Lower leg skin (tissue), 3 donors: Measurements from ENCODE around the gene CCDC33.

Experiments used
- CTCF ChIP-seq, 3 donors: fragments of 450-650 bp; IDR thresholded peaks; one replicate each; pipeline ENCODE4 v1.5.1; 2016; ENCODE audit warnings: antibody characterized with exemption in 3 of 3, mild to moderate bottlenecking in 3 of 3, moderate library complexity in 2 of 3
- POLR2A ChIP-seq, 2 donors: fragments of 450-650 bp; IDR thresholded peaks; one replicate each; pipeline ENCODE4 v1.6.1; 2016 to 2017; ENCODE audit warnings: antibody characterized with exemption in 2 of 2, mild to moderate bottlenecking in 1 of 2, moderate library complexity in 1 of 2

- no peak for TF ChIP-seq CTCF (IDR thresholded peaks at IDR 0.05)
- TF ChIP-seq POLR2A (IDR thresholded peaks at IDR 0.05) = no peak
Observed at GRCh38 chr15:74239051-74239705, 3.1 kb downstream of the CCDC33 start.
